Measurements from ENCODE around the gene PPARD.

DNA sequence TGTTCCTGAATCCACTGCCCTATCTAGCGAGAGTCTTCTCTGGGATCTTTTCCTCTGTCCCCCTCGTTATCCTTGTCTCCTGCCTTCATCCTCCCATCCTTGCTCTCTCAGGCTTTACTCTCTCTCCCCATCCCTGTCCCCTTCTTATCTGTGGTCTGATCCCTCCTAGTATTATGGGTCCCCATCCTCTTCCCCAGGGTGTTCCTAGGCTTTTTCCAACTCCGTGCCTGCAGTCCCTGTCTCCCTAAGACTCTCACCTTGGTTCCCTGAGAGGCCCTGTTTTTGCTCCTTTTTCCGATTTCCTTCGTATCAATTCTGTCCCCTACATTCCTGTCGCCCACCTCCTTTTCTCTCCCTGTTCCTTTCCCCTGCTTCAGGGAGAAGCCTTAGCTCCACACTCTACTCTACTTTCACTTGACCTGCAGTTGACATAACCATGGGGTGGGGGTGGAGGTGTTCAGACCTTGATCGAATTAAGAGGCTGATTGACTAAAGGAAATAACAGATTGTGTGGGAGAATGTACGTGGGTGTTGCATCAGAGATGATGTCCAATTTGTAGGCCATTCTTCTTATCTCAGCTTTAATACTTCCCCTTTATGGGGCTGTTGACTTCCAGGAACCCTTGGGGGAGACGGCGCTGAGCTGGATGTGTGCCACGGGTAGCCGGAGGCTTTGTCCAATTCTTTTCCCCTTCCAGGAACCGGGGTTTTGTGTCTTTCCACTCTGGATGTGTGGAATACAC lies 905 bp downstream of the PPARD start:
- TF ChIP-seq, protein P1, sequence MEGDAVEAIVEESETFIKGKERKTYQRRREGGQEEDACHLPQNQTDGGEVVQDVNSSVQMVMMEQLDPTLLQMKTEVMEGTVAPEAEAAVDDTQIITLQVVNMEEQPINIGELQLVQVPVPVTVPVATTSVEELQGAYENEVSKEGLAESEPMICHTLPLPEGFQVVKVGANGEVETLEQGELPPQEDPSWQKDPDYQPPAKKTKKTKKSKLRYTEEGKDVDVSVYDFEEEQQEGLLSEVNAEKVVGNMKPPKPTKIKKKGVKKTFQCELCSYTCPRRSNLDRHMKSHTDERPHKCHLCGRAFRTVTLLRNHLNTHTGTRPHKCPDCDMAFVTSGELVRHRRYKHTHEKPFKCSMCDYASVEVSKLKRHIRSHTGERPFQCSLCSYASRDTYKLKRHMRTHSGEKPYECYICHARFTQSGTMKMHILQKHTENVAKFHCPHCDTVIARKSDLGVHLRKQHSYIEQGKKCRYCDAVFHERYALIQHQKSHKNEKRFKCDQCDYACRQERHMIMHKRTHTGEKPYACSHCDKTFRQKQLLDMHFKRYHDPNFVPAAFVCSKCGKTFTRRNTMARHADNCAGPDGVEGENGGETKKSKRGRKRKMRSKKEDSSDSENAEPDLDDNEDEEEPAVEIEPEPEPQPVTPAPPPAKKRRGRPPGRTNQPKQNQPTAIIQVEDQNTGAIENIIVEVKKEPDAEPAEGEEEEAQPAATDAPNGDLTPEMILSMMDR (conservative IDR thresholded peaks at IDR 0.05; ENCODE audit: low read depth, low read length) = no peak
- no peak for TF ChIP-seq EZH2 (IDR thresholded peaks at IDR 0.05; ENCODE audit: borderline replicate concordance, low read depth, low read length, poor library complexity, severe bottlenecking)

Data from A673 (cell line).